ENCODE measurements around the gene WDR93.

The WDR93 gene

GRCh38 chr15:89654847-89655805, 35.5 kb upstream of the WDR93 start, which contains the start of gene KIF7:
Gene KIF7, minus strand, starts transcription at chr15:89655467. Its CDS starts 2,537 bp downstream, at chr15:89652930.
- H3K4me3 ChIP-seq (ENCODE audit: low read length), result peak within 1 kb of the TSS; percentile 46
- no peak for TF ChIP-seq ZNF274 (IDR thresholded peaks at IDR 0.05; ENCODE audit: low read depth, low read length)

- no peak overlapping the region for H3K4me3 ChIP-seq (ENCODE audit: low read length)
- no peak for TF ChIP-seq ZNF274 (IDR thresholded peaks at IDR 0.05; ENCODE audit: low read depth, low read length)
These were observed 34.3 kb upstream of the WDR93 start for GRCh38 chr15:89656116-89656815.

DNA sequence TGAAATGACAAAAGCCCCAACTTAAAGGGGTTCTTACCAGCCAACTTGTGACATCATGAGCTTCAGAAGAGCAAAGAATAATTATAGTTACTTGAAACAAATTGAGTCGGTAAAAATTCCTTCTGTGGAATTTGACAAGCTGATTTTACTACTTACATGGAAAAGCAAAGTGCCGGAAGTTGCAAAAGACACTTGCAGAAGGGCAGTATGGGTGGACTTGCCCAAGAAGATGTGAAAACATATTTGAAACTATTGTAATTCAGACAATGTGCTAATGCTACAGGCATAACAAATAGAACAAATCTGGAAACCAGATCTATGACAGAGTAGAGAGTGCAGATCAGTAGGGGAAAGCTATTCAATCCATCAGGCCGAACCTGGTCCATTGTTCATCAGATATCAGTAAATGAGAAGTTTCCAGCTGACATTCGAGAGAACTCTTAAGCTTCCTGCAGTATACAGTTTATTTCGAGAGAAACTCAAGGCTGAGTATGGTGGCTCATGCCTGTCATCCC, 32.9 kb upstream of the WDR93 start:
- no peak overlapping the region for H3K4me3 ChIP-seq (ENCODE audit: low read length)
- TF ChIP-seq ZNF274 (IDR thresholded peaks at IDR 0.05; ENCODE audit: low read depth, low read length), result no peak

- TF ChIP-seq ZNF274 (IDR thresholded peaks at IDR 0.05; ENCODE audit: low read depth, low read length), result no peak
- no peak overlapping the region for H3K4me3 ChIP-seq (ENCODE audit: low read length)
These were observed 31.3 kb upstream of the WDR93 start for GRCh38 chr15:89659295-89659694.

DNA sequence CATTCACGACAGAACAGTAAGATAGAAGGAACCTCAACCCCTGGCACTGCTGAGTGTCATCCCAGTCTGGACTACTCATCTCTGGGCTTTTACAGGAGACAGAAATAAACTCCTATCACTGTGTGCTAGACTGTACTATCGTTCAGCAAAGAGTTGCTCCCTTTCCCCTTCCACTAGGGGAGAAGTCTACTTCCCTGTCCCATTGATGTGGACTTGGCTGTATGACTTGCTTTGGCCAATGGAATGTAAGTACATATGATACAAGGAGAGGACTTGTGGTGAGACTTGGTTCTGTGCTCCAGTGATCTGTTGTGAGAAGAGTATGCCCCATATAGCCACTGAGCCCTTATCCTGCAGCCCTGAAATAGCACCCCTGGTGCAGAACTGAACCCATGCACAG, 30.1 kb upstream of the WDR93 start:
- no peak overlapping the region for H3K4me3 ChIP-seq (ENCODE audit: low read length)
- no peak for TF ChIP-seq ZNF274 (IDR thresholded peaks at IDR 0.05; ENCODE audit: low read depth, low read length)

GRCh38 chr15:89662893-89663626, 27.6 kb upstream of the WDR93 start:
- H3K4me3 ChIP-seq (ENCODE audit: low read length), result no peak overlapping the region
- no peak for TF ChIP-seq ZNF274 (IDR thresholded peaks at IDR 0.05; ENCODE audit: low read depth, low read length)

DNA sequence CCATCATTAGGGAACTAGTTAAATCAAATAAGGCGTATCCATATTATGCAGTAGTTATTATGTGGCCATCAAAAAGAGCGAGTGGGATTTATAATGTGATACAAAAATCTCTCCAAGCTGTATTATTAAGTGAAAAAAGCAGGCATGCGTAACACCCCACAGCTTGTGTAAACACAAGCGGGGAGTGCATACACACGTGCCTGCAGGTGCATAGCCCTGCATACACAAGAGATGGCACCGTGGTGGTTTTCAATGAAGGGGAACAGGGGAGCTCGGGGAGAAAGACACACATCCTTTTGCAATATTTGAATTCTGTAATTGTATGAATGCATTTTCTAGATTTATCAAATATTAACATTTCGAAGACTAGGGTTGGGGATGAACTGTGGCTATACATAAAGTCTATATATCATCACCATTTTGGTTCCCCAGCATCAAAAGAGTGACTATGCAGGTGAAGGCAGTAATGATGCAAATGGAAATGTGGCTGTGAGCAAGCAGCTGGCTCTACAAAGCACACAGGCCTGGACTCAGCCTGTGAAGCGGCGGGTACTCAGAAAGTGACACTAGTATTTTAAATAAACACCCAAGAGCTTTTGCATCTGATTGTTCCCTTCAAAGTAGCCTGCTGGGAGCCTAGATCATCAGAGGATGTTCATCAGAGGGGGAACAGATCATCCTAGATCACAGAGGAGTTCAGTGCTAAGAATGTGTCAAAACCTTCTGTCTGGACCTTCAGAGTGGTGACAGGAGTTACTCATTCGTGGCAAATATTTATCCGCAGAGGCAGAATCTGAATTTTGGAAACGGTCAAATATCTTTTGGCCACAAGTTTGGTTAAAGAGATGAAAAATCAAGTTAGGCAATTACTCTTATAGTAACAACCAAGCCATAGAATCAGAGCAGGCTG, 25.9 kb upstream of the WDR93 start:
- TF ChIP-seq ZNF274 (IDR thresholded peaks at IDR 0.05; ENCODE audit: low read depth, low read length), result no peak
- H3K4me3 ChIP-seq (ENCODE audit: low read length), result no peak overlapping the region

DNA sequence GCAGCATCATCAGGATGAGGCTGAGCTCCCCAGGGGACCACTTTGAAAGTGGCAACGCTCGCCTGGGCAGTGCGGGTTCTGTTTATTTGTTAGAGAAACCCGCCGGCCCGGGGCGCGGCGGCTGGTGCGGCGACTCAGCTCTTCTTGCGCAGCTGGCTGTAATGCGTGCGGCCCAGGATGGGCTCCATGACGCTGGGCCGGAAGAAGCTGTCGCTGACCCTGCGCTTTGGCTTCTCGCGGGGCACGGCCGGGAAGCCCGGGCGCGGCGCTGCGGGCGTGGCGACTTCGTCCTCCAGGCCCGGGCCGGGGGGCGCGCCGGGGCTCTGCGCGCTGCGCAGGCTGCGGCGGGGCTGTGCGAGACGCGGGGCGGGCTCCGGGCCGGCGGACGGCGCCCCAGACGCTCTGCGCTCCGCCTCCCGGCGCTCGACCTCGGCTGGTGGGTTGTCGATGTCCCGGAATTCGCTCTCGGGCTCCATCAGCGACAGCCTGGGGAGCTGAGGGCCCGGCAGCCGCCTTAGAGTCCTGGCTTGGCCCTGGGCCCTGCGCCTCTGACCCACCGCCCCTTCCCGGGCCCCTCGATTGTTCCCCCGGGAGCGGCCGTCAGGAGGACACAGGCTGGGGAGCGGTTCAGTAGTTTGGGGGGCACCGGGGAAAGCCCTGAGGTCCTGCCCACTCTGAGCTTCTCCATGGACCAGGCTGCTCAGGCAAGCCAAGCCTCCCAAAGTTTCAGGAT, 25.0 kb upstream of the WDR93 start:
- H3K4me3 ChIP-seq (ENCODE audit: low read length), result peak overlapping the region; percentile 29; the same call in 1 of the 2 replicates
- no peak for TF ChIP-seq ZNF274 (IDR thresholded peaks at IDR 0.05; ENCODE audit: low read depth, low read length)

GRCh38 chr15:89666184-89666857, 24.3 kb upstream of the WDR93 start:
- no peak overlapping the region for H3K4me3 ChIP-seq (ENCODE audit: low read length)
- TF ChIP-seq ZNF274 (IDR thresholded peaks at IDR 0.05; ENCODE audit: low read depth, low read length), result no peak

DNA sequence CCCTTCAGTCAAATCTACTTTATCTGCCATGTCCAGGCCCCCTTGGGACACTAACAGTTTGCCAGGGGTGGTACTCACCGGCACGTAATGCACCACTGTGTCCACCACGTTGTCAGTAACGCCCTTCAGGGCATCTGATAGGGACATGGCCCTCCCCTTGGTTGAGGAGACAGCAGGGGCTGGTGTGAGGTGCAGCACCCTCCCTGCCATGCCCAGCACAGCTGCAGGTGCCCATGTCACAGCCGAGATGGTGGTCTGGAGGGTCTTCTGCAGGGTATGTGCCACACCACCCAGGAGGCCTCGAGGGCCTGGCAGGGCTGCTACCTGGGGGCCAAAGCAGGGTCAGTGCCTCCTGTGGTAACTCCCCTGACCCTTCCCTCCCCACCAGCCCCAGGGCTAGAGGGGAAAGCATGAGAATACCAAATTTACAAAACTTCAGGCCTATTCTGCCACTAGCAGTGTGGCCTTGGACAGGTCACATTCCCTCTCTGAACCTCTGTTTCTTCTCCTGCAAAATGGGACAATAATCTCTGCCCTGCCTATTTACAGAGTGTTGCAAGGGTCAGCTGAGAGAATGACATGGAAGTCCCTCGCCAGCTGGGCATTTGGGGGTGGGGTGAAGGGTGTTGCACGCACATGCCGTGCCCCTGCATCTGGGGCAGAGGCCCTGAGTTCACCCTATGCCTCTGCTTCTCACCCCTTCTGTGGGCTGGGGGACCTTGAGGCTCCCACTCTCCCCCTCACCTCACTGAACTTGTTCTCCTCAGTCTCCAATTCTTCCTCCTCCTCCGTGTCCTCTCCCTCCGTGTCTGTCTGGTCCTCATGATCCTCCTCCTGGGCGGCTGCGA, 23.5 kb upstream of the WDR93 start:
- TF ChIP-seq ZNF274 (IDR thresholded peaks at IDR 0.05; ENCODE audit: low read depth, low read length), result no peak
- no peak overlapping the region for H3K4me3 ChIP-seq (ENCODE audit: low read length)

GRCh38 chr15:89667706-89667960, 23.0 kb upstream of the WDR93 start:
- no peak overlapping the region for H3K4me3 ChIP-seq (ENCODE audit: low read length)
- no peak for TF ChIP-seq ZNF274 (IDR thresholded peaks at IDR 0.05; ENCODE audit: low read depth, low read length)

Measured in GM08714 (cell line).